HL-60/S4 treated with phorbol 12-myristate 13-acetate at 8.2 ng/mL for 4 days and 3 days (cell line): Measurements from ENCODE around the gene UBQLN2.
"Not testable (repeated sequence)": the region's sequence is repeated elsewhere in the genome, so short reads cannot be mapped to it uniquely, and the experiment has no call there.

Experiments used
- in situ Hi-C: fragments of 300-500 bp; cut with MboI; formaldehyde crosslinking; loops from 2 replicates; pipeline ENCODE4 v1.15.0; 2022; ENCODE audit warnings: low sequenced_read_pairs

The UBQLN2 gene

GRCh38 chrX:56563231-56564161 lies at the start of gene UBQLN2:
TSS of gene UBQLN2 (plus strand) at chrX:56563627. CDS start at chrX:56563874, 247 bp downstream.
- in situ Hi-C loops, result no loop called here

- in situ Hi-C loops, result no loop called here
Observed at GRCh38 chrX:56519642-56520041, 43.8 kb upstream of the UBQLN2 start.

- in situ Hi-C loops, result not testable (repeated sequence)
Observed at GRCh38 chrX:56529482-56530007, 33.9 kb upstream of the UBQLN2 start.

- in situ Hi-C loops, result no loop called here
Observed at GRCh38 chrX:56530011-56530410, 33.4 kb upstream of the UBQLN2 start.

GRCh38 chrX:56550667-56551066 lies 12.8 kb upstream of the UBQLN2 start:
- in situ Hi-C loops, result no loop called here

- in situ Hi-C loops, result no loop called here
Observed at GRCh38 chrX:56554870-56555269, 8.6 kb upstream of the UBQLN2 start.

- in situ Hi-C loops, result no loop called here
Observed at GRCh38 chrX:56557376-56557929, 6.0 kb upstream of the UBQLN2 start.

- in situ Hi-C loops, result no loop called here
Observed at GRCh38 chrX:56564164-56564885, 898 bp downstream of the UBQLN2 start.

- in situ Hi-C loops, result no loop called here
Observed at GRCh38 chrX:56564921-56565840, 1.8 kb downstream of the UBQLN2 start.

GRCh38 chrX:56569378-56570057 lies 6.1 kb downstream of the UBQLN2 start:
- in situ Hi-C loops, result no loop called here

GRCh38 chrX:56572975-56573374 lies 9.5 kb downstream of the UBQLN2 start:
- in situ Hi-C loops, result no loop called here

- in situ Hi-C loops, result no loop called here
Observed at GRCh38 chrX:56574861-56575260, 11.4 kb downstream of the UBQLN2 start.

GRCh38 chrX:56576721-56577120 lies 13.3 kb downstream of the UBQLN2 start:
- in situ Hi-C loops, result no loop called here

- in situ Hi-C loops, result no loop called here
Observed at GRCh38 chrX:56588397-56589188, 25.2 kb downstream of the UBQLN2 start.

- in situ Hi-C loops, result not testable (repeated sequence)
Observed at GRCh38 chrX:56591830-56592229, 28.4 kb downstream of the UBQLN2 start.

GRCh38 chrX:56600141-56600540 lies 36.7 kb downstream of the UBQLN2 start:
- in situ Hi-C loops, result no loop called here

GRCh38 chrX:56600987-56601386 lies 37.6 kb downstream of the UBQLN2 start:
- in situ Hi-C loops, result no loop called here

GRCh38 chrX:56615282-56615681 lies 51.9 kb downstream of the UBQLN2 start:
- in situ Hi-C loops, result no loop called here
